Stomach (tissue), 9 donors: ENCODE data around the gene GORASP2. TPM values are rescaled to one million over a fixed set of nuclear protein-coding genes. Genes with fewer than 3 reads are reported as not detected.

Source experiments
- DNase-seq, 2 donors: peaks; one replicate each; pipeline versions ENCODE4 v3.0.0 to v3.0.0-alpha.2; 2013 to 2019
- H3K27ac ChIP-seq, 5 donors: fragments of 200-600 bp in 4 of 5; sonication (generic) in 4 of 5; one replicate each; pipeline ENCODE4 v1.5.1; 2013 to 2019; ENCODE audit warnings: mild to moderate bottlenecking in 1 of 5, moderate library complexity in 1 of 5
- H3K27me3 ChIP-seq, 3 donors: fragments of 200-600 bp; sonication (generic); one replicate each; pipeline ENCODE4 v1.5.1; 2017 to 2019; ENCODE audit warnings: mixed run types in 1 of 3
- H3K36me3 ChIP-seq, 4 donors: fragments of 200-600 bp; sonication (generic); 1 replicate in 3 of 4; 2 replicates in 1 of 4; pipeline ENCODE4 v1.5.1; 2016 to 2019
- H3K4me1 ChIP-seq, 4 donors: fragments of 200-600 bp; sonication (generic); one replicate each; pipeline ENCODE4 v1.5.1; 2016 to 2019
- H3K4me3 ChIP-seq, 4 donors: fragments of 200-600 bp; sonication (generic) in 3 of 4; one replicate each; pipeline ENCODE4 v1.5.1; 2016 to 2019; ENCODE audit warnings: mild to moderate bottlenecking in 1 of 4
- H3K9me3 ChIP-seq, 4 donors: fragments of 200-600 bp; sonication (generic); one replicate each; pipeline ENCODE4 v1.5.1; 2016 to 2019
- CTCF ChIP-seq, 7 experiments: fragments of 450-650 bp in 4 of 7; fragments of 200-600 bp in 3 of 7; sonication (generic) in 3 of 7; IDR thresholded peaks; one replicate each; pipeline ENCODE4 v1.5.1; 2016 to 2019; ENCODE audit warnings: antibody characterized with exemption in 7 of 7, control low read depth in 2 of 7, mild to moderate bottlenecking in 1 of 7
- EP300 ChIP-seq: sonication (generic); formaldehyde crosslinking; IDR thresholded peaks from one replicate; pipeline ENCODE4 v1.6.1; 2017; ENCODE audit warnings: antibody characterized with exemption
- POLR2A ChIP-seq, 4 donors: fragments of 450-650 bp; IDR thresholded peaks; one replicate each; pipeline ENCODE4 v1.6.1; 2016; ENCODE audit warnings: antibody characterized with exemption in 4 of 4, control low read depth in 2 of 4, mild to moderate bottlenecking in 1 of 4, moderate library complexity in 1 of 4
- POLR2AphosphoS5 ChIP-seq, 3 donors: sonication (generic); formaldehyde crosslinking; IDR thresholded peaks; one replicate each; pipeline ENCODE4 v1.6.1; 2016; ENCODE audit warnings: antibody characterized with exemption in 3 of 3
- WGBS, 5 donors: extraction: QIAGEN DNeasy Blood & Tissue Kit in 3 of 5; methylation state at CpG; one replicate each; pipeline versions ENCODE4 v1.1.5 to v1.1.7; 2013 to 2018; 5-methylcytosine and 5-hydroxymethylcytosine counted together
- intact Hi-C: fragments of 100-400 bp; cut with DNase I; formaldehyde crosslinking; loops from one replicate; pipeline ENCODE4 v1.15.1; 2023; ENCODE audit warnings: low total_unique reads
- polyA plus RNA-seq, 3 donors: library from polyadenylated mRNA; stranded (reverse); fragments of 200-250 nt; gene quantifications; one replicate each; pipeline ENCODE4 v1.2.3, GENCODE V29; 2013
- total RNA-seq, 5 donors: library from RNA; depleted of rRNA; stranded (reverse); fragments of >200 nt; gene quantifications; one replicate each; pipeline versions ENCODE4 v1.1.0 to v1.2.3, GENCODE V29; 2014 to 2016
- donor health status: healthy with polysubstance abuse.
- donor health status: Bipolar disorder and iron deficiency.
- donor health status: healthy.

The GORASP2 gene
- total and polyA plus RNA-seq, 8 donors = 9.9 to 141 (median 33.8) TPM

GRCh38 chr2:170971071-170971470 lies 42.0 kb downstream of the GORASP2 start:
- no peak for TF ChIP-seq POLR2AphosphoS5 (IDR thresholded peaks at IDR 0.05)
- TF ChIP-seq EP300 = no peak
- no peak for TF ChIP-seq POLR2A (IDR thresholded peaks at IDR 0.05)
- TF ChIP-seq CTCF (IDR thresholded peaks at IDR 0.05) = no peak
- no peaks in the 10 kb centered on the region for H3K9me3 ChIP-seq
- no peak overlapping the region for H3K4me3 ChIP-seq
- DNase-seq = no peak
- no peaks in the 10 kb centered on the region for H3K27me3 ChIP-seq
- H3K36me3 ChIP-seq = peaks cover 11 to 25% (median 21%) of the 10 kb centered on the region in 4 donors
- no peak overlapping the region for H3K27ac ChIP-seq
- 88 to 96% (median 90%) methylated on average over 3 of the region's 3 CpGs for WGBS, 5 donors
- intact Hi-C loops = loop anchor here (5.0 kb wide), 1 partner anchor 446 kb away; no protein-coding TSS in a partner anchor
- peaks cover 15 to 35% (median 22%) of the 10 kb centered on the region in 4 donors for H3K4me1 ChIP-seq

GRCh38 chr2:170972296-170973224 lies 43.5 kb downstream of the GORASP2 start:
- WGBS, 5 donors = 55 to 74% (median 59%) methylated on average over 19 to 20 of the region's 20 CpGs
- H3K4me1 ChIP-seq = peaks cover 15 to 35% (median 22%) of the 10 kb centered on the region in 4 donors
- no peaks in the 10 kb centered on the region for H3K27me3 ChIP-seq
- DNase-seq = peak in 1 of 2 donors; percentile 19
- intact Hi-C loops = loop anchor here (5.0 kb wide), 1 partner anchor 445 kb away; no protein-coding TSS in a partner anchor
- peak overlapping the region; percentile 61 to 83 (median 74) for H3K4me3 ChIP-seq
- TF ChIP-seq POLR2AphosphoS5 (IDR thresholded peaks at IDR 0.05) (no peak), POLR2A (IDR thresholded peaks at IDR 0.05) (no peak), EP300 (no peak), CTCF (IDR thresholded peaks at IDR 0.05) (no peak)
- H3K27ac ChIP-seq = peak overlapping the region in 3 of 5 donors; percentile 82 to 90 (median 85)
- H3K9me3 ChIP-seq = no peaks in the 10 kb centered on the region
- H3K36me3 ChIP-seq = peaks cover 0 to 10% (median 6%) of the 10 kb centered on the region in 4 donors

DNA sequence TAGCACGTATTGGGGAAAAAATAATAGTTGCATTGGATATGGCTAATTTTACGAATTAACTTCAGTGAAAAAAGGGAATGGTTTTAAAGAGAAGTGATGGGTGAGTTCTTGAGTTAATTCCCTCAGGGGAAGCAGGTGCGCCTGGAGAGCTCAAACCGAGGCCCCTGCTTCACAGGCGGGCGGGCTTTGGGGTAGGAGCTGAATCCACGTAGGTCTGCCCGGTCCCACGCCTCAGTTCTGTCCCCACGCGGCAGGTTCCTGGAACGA lies 44.1 kb downstream of the GORASP2 start:
- Histone ChIP-seq H3K36me3 (peaks cover 0 to 4% (median under 1%) of the 10 kb centered on the region in 4 donors), H3K4me1 (peaks cover 15 to 35% (median 22%) of the 10 kb centered on the region in 4 donors), H3K9me3 (no peaks in the 10 kb centered on the region), H3K27ac (peak overlapping the region in 3 of 5 donors; percentile 82 to 90 (median 85)), H3K4me3 (peak overlapping the region; percentile 61 to 83 (median 74)), H3K27me3 (no peaks in the 10 kb centered on the region)
- no peak for DNase-seq
- intact Hi-C loops = loop anchor here (5.0 kb wide), 1 partner anchor 444 kb away; no protein-coding TSS in a partner anchor
- no peak for TF ChIP-seq CTCF (IDR thresholded peaks at IDR 0.05)
- TF ChIP-seq EP300 = no peak
- no peak for TF ChIP-seq POLR2AphosphoS5 (IDR thresholded peaks at IDR 0.05)
- no peak for TF ChIP-seq POLR2A (IDR thresholded peaks at IDR 0.05)
- WGBS, 5 donors = 2 to 6% (median 3%) methylated on average over 12 of the region's 12 CpGs

GRCh38 chr2:170973492-170974303 lies 44.6 kb downstream of the GORASP2 start:
- intact Hi-C loops = loop anchor here (5.0 kb wide), 1 partner anchor 444 kb away; no protein-coding TSS in a partner anchor
- H3K9me3 ChIP-seq = no peaks in the 10 kb centered on the region
- DNase-seq = peak; percentile 93 to 96
- no peaks in the 10 kb centered on the region for H3K27me3 ChIP-seq
- WGBS, 5 donors = 5 to 24% (median 7%) methylated on average over 18 to 67 of the region's 67 CpGs
- peak overlapping the region; percentile 68 to 90 (median 84) for H3K27ac ChIP-seq
- peak overlapping the region; percentile 61 to 83 (median 74) for H3K4me3 ChIP-seq
- TF ChIP-seq EP300 = no peak
- peak in 5 of 7 experiments; percentile 77 to 98 (median 92) for TF ChIP-seq CTCF (IDR thresholded peaks at IDR 0.05)
- no peak for TF ChIP-seq POLR2A (IDR thresholded peaks at IDR 0.05)
- TF ChIP-seq POLR2AphosphoS5 (IDR thresholded peaks at IDR 0.05) = peak in 2 of 3 donors; percentile 33 to 83
- no peaks in the 10 kb centered on the region for H3K36me3 ChIP-seq
- peaks cover 15 to 34% (median 22%) of the 10 kb centered on the region in 4 donors for H3K4me1 ChIP-seq
